Choroid plexus epithelial cell (primary cell): ENCODE results near the gene COL26A1.

Experiments
- DNase-seq: peaks from one replicate; pipeline ENCODE4 v3.0.0-alpha.2; 2010; ENCODE audit warnings: low read depth
- H3K4me3 ChIP-seq: 2 replicates; pipeline ENCODE4 v1.5.1; 2011; ENCODE audit warnings: low read depth, mild to moderate bottlenecking, control low read depth, low read length, moderate library complexity
- TF ChIP-seq, protein P1 (sequence below): conservative IDR thresholded peaks from 2 replicates; pipeline ENCODE4 v1.5.1; 2011; ENCODE audit warnings: low read depth, mild to moderate bottlenecking, control low read depth, inconsistent platforms, low read length, moderate library complexity

The COL26A1 gene

DNA sequence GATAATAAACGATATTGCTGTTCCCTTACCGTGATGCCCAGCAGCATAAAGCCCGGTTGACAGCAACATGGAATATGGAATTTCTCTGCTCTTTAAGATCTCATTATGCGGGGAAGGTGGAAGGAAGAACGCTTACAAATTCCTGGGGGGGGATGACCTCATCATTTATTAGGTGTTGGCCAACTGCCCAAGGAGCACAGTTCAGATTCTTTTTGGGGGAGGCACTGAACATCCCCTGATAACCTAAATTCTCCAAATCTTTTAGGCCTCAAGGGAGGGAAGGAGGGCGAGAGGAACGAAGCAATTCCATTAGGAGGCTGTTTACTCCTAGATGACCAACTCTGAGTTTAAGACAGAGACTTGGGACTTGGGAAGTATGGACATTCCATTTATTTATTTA lies 5.2 kb upstream of the COL26A1 start:
- TF ChIP-seq, protein P1, sequence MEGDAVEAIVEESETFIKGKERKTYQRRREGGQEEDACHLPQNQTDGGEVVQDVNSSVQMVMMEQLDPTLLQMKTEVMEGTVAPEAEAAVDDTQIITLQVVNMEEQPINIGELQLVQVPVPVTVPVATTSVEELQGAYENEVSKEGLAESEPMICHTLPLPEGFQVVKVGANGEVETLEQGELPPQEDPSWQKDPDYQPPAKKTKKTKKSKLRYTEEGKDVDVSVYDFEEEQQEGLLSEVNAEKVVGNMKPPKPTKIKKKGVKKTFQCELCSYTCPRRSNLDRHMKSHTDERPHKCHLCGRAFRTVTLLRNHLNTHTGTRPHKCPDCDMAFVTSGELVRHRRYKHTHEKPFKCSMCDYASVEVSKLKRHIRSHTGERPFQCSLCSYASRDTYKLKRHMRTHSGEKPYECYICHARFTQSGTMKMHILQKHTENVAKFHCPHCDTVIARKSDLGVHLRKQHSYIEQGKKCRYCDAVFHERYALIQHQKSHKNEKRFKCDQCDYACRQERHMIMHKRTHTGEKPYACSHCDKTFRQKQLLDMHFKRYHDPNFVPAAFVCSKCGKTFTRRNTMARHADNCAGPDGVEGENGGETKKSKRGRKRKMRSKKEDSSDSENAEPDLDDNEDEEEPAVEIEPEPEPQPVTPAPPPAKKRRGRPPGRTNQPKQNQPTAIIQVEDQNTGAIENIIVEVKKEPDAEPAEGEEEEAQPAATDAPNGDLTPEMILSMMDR = no peak
- no peak for DNase-seq
- H3K4me3 ChIP-seq = no peak overlapping the region

GRCh38 chr7:101363196-101363733 lies 590 bp downstream of the COL26A1 start:
- no peak overlapping the region for H3K4me3 ChIP-seq
- TF ChIP-seq, protein P1 = no peak
- DNase-seq = no peak

GRCh38 chr7:101363734-101364374 lies 1.2 kb downstream of the COL26A1 start:
- peak; percentile 69 for DNase-seq
- TF ChIP-seq, protein P1 = peak; percentile 67
- peak overlapping the region; percentile 34 for H3K4me3 ChIP-seq

- TF ChIP-seq, protein P1 = no peak
- H3K4me3 ChIP-seq = no peak overlapping the region
- no peak for DNase-seq
Measured at GRCh38 chr7:101365956-101366355, 3.3 kb downstream of the COL26A1 start.

DNA sequence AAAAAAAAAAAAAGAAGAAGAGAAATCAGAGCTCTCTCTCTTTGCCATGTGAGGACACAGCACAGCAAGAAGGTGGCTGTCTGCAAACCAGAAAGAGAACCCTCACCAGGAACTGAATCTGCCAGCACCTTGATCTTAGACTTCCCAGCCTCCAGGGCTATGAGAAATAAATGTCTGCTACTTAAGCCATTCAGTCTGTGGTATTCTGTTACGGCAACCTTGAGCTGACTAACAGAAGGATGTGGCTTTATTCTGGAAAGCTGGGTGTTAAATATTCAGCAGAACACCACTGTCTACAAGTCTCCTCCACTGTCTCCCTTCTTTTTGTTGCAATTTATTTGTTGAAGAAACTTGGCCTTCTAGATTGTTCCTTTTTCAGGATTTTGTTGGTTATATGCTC lies 5.0 kb downstream of the COL26A1 start:
- TF ChIP-seq, protein P1 = no peak
- no peak for DNase-seq
- H3K4me3 ChIP-seq = no peak overlapping the region

GRCh38 chr7:101368422-101369165 lies 5.9 kb downstream of the COL26A1 start:
- no peak for DNase-seq
- TF ChIP-seq, protein P1 = no peak
- H3K4me3 ChIP-seq = no peak overlapping the region
